Endothelial cell (in vitro differentiated cells): ENCODE data around the gene UCK2. TPM values are rescaled to one million over a fixed set of nuclear protein-coding genes. Genes with fewer than 3 reads are reported as not detected.
A peak's percentile ranks its signal among the peaks of the same experiment; 100 is the strongest.

Experiments used
- DNase-seq: peaks from one replicate; pipeline ENCODE4 v3.0.0; 2021; ENCODE audit warnings: low spot score
- H3K27ac Mint-ChIP-seq: one replicate; pipeline ENCODE4 v1.8.0; 2021; ENCODE audit warnings: mixed read lengths, inconsistent platforms; ENCODE audit not compliant: unreplicated experiment
- H3K27me3 Mint-ChIP-seq: one replicate; pipeline ENCODE4 v1.8.0; 2021; ENCODE audit warnings: mild to moderate bottlenecking, moderate library complexity, mixed read lengths, inconsistent platforms; ENCODE audit not compliant: unreplicated experiment
- H3K36me3 Mint-ChIP-seq: one replicate; pipeline ENCODE4 v1.8.0; 2021; ENCODE audit warnings: mild to moderate bottlenecking, low read depth, mixed read lengths, inconsistent platforms; ENCODE audit not compliant: unreplicated experiment
- H3K4me1 Mint-ChIP-seq: one replicate; pipeline ENCODE4 v1.8.0; 2021; ENCODE audit warnings: mild to moderate bottlenecking, mixed read lengths, inconsistent platforms; ENCODE audit not compliant: unreplicated experiment
- H3K4me3 Mint-ChIP-seq: one replicate; pipeline ENCODE4 v1.8.0; 2021; ENCODE audit warnings: mild to moderate bottlenecking, mixed read lengths, inconsistent platforms; ENCODE audit not compliant: unreplicated experiment
- H3K9me3 Mint-ChIP-seq: one replicate; pipeline ENCODE4 v1.8.0; 2021; ENCODE audit warnings: mixed read lengths, inconsistent platforms; ENCODE audit not compliant: unreplicated experiment
- total RNA-seq: library from RNA; stranded (reverse); fragmentation: NEBNext Ultra II Directional; extraction: Animal tissue kit (Norgen Biotek cat#: 25700); gene quantifications from one replicate; pipeline ENCODE4 v1.2.1, GENCODE V29; 2021; ENCODE audit not compliant: unreplicated experiment
- TF ChIP-seq, protein P1 (sequence below): fragments of 200-600 bp; sonication (generic); IDR thresholded peaks from one replicate; pipeline ENCODE4 v1.5.0; 2021; ENCODE audit warnings: antibody characterized with exemption; ENCODE audit not compliant: unreplicated experiment

Gene UCK2
- total RNA-seq, 1 donor from 2014 or later: 52.9 TPM

DNA sequence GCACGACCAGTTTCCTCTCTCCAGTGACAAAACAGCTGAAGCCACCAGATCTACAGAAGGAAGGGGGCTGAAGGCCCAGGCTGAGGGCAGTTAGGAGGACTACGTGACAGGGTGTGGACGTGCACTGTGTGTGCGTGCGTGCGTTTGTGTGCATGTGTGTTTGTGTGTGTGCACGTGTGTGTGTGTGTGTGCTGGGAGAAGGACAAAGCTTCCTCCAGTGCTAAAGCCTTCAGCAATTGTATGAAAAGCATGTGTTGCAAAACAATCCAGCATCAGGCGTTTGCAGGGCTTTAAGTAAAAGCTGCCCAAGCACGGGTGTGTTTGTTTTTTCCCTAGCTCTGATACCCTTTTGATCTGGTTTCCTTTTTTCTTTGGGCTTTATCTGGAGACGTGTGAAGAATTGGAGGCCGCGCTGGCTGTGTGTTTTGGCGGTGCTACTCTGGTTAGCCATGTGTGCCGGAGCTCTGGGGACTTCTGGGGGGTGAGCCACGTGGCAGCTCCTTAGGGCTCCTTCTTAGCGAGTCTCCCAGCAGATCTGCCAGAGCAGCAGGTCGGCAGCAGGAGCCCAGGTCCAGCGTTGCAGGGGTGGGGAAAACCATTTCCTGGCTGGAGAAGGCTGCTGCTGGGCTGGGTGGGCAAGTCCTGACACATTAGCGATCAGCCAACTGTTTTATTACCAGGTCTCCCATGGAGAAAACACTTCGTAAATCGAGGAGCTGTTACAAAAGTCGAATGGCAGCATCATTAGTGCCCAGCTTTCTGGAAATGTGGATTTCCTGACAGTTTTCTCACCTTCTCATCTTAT is 73.4 kb downstream of the UCK2 start:
- peaks cover 8% of the 10 kb centered on the region for H3K27me3 Mint-ChIP-seq
- H3K27ac Mint-ChIP-seq: peak overlapping the region; percentile 61

DNA sequence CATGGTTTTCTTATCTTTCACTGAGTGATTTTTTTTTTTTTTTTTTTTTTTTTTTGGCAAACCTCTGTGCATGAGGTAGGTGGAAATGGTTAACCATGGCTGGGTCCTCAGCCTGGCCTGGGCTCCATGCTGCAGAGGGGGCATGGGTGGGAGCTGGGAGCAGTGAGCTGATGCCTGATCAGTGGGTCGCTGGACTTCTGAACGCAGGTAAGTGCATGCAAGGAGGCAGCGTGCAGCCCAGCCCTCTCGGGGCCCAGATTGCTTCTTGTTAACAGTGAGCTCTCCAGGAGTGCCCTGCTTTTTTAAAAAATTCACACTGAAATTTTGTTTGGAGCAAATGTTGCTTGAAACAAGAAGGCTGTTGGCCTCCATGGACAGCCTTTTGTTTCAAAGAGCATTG is 75.2 kb downstream of the UCK2 start:
- H3K9me3 Mint-ChIP-seq: no peaks in the 10 kb centered on the region
- no peak overlapping the region for H3K27ac Mint-ChIP-seq
- DNase-seq: no peak
- H3K4me3 Mint-ChIP-seq: no peak overlapping the region
- H3K27me3 Mint-ChIP-seq: peaks cover 6% of the 10 kb centered on the region
- TF ChIP-seq, protein P1, sequence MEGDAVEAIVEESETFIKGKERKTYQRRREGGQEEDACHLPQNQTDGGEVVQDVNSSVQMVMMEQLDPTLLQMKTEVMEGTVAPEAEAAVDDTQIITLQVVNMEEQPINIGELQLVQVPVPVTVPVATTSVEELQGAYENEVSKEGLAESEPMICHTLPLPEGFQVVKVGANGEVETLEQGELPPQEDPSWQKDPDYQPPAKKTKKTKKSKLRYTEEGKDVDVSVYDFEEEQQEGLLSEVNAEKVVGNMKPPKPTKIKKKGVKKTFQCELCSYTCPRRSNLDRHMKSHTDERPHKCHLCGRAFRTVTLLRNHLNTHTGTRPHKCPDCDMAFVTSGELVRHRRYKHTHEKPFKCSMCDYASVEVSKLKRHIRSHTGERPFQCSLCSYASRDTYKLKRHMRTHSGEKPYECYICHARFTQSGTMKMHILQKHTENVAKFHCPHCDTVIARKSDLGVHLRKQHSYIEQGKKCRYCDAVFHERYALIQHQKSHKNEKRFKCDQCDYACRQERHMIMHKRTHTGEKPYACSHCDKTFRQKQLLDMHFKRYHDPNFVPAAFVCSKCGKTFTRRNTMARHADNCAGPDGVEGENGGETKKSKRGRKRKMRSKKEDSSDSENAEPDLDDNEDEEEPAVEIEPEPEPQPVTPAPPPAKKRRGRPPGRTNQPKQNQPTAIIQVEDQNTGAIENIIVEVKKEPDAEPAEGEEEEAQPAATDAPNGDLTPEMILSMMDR: no peak
- peaks cover 36% of the 10 kb centered on the region for H3K4me1 Mint-ChIP-seq
- peaks cover 30% of the 10 kb centered on the region for H3K36me3 Mint-ChIP-seq

More for the DNA sequence above, 73.4 kb downstream of the UCK2 start:
- Mint-ChIP-seq H3K4me3 (peak overlapping the region; percentile 44), H3K9me3 (no peaks in the 10 kb centered on the region), H3K36me3 (peaks cover 38% of the 10 kb centered on the region), H3K4me1 (peaks cover 46% of the 10 kb centered on the region)
- TF ChIP-seq, protein P1: no peak
- DNase-seq: no peak

DNA sequence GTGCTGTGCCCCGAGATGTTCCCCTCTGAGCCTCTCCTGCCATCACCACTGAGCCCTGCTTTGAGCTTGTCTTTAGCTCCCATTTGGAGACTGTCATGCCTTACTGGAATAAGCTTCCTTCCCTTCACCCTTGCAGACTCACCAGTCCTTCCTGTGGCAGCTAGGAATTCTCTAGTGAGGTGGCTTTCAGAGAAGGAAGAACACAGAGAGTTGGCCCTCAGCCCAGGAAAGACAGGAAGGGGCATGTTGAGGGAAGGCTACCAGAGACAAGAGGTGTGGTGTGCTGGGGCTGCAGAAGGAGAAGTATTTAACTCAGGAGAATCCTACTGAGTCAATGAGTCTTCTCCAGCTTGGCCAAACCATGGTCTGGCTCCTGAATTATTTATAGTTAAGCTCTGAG is 76.3 kb downstream of the UCK2 start:
- TF ChIP-seq, protein P1: no peak
- Mint-ChIP-seq H3K27ac (no peak overlapping the region), H3K4me1 (peaks cover 35% of the 10 kb centered on the region), H3K27me3 (peaks cover 8% of the 10 kb centered on the region), H3K9me3 (no peaks in the 10 kb centered on the region), H3K4me3 (no peak overlapping the region), H3K36me3 (peaks cover 21% of the 10 kb centered on the region)
- DNase-seq: no peak

DNA sequence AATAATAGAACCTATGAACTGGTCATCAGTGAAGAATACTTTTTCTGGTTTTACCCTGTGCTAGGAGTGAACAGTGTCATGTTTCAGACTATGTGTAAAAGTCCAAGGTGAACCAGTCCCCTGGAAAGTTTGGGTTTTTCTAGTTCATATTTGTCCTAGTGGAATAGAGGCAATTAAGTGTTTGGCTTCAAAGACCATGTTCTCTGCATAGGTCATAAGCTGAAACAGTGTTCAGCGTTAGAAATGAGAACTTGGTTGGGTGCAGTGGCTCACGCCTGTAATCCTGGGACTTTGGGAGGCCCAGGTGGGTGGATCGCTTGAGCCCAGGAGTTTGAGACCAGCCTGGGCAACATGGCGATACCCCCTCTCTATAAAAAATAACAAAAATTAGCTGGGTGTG is 77.5 kb downstream of the UCK2 start:
- DNase-seq: no peak
- no peak overlapping the region for H3K4me3 Mint-ChIP-seq
- H3K27me3 Mint-ChIP-seq: peaks cover 7% of the 10 kb centered on the region
- H3K27ac Mint-ChIP-seq: no peak overlapping the region
- TF ChIP-seq, protein P1: no peak
- H3K4me1 Mint-ChIP-seq: peaks cover 27% of the 10 kb centered on the region
- H3K9me3 Mint-ChIP-seq: no peaks in the 10 kb centered on the region
- H3K36me3 Mint-ChIP-seq: peaks cover 21% of the 10 kb centered on the region

DNA sequence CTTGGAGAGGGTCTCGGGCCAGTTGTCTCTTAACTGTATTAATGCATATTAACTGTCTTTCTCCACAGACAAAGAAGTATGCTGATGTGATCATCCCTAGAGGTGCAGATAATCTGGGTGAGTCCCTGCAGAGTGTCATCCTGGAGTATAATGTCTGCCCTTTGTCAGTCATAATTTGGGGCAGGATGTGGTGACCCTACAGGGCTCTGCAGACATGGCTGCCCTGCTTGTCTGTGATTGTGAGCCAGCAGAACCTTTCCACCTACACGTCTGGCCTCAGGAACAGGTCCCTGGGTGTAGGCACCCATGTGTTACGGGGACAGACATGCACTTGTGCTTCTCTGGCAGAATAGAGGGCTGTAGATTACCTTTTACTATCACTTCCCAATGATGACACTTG is 78.4 kb downstream of the UCK2 start:
- Mint-ChIP-seq H3K36me3 (peaks cover 22% of the 10 kb centered on the region), H3K9me3 (no peaks in the 10 kb centered on the region), H3K4me1 (peaks cover 27% of the 10 kb centered on the region), H3K4me3 (no peak overlapping the region), H3K27me3 (peaks cover 5% of the 10 kb centered on the region), H3K27ac (no peak overlapping the region)
- no peak for DNase-seq
- TF ChIP-seq, protein P1: no peak
